ENCODE measurements around the gene MYO16. TPM values are rescaled to one million over a fixed set of nuclear protein-coding genes. Genes with fewer than 3 reads are reported as not detected.

MYO16 gene
- total RNA-seq, 1 donor from 2014 or later = not detected

GRCh38 chr13:109128121-109128520, 498.7 kb downstream of the MYO16 start:
- Mint-ChIP-seq H3K36me3 (ENCODE audit: low read depth) (no peaks in the 10 kb centered on the region), H3K4me3 (no peak overlapping the region), H3K9me3 (no peaks in the 10 kb centered on the region), H3K27me3 (ENCODE audit: insufficient read depth) (no peaks in the 10 kb centered on the region), H3K27ac (no peak overlapping the region), H3K4me1 (ENCODE audit: low read depth) (no peaks in the 10 kb centered on the region)
- intact Hi-C loops (cut with micrococcal nuclease) = no loop called here
- DNase-seq (ENCODE audit: low spot score) = no peak

GRCh38 chr13:109130093-109130835, 500.9 kb downstream of the MYO16 start:
- Mint-ChIP-seq H3K9me3 (no peaks in the 10 kb centered on the region), H3K36me3 (ENCODE audit: low read depth) (no peaks in the 10 kb centered on the region), H3K4me1 (ENCODE audit: low read depth) (no peaks in the 10 kb centered on the region), H3K27me3 (ENCODE audit: insufficient read depth) (peaks cover 6% of the 10 kb centered on the region), H3K4me3 (no peak overlapping the region), H3K27ac (no peak overlapping the region)
- DNase-seq (ENCODE audit: low spot score) = no peak
- intact Hi-C loops (cut with micrococcal nuclease) = no loop called here

- no peak overlapping the region for H3K27ac Mint-ChIP-seq
These were observed 502.4 kb downstream of the MYO16 start for GRCh38 chr13:109131698-109132257.

GRCh38 chr13:109135018-109135417, 505.6 kb downstream of the MYO16 start:
- intact Hi-C loops (cut with micrococcal nuclease) = no loop called here
- H3K9me3 Mint-ChIP-seq = no peaks in the 10 kb centered on the region
- no peak overlapping the region for H3K4me3 Mint-ChIP-seq
- no peak for DNase-seq (ENCODE audit: low spot score)
- no peak overlapping the region for H3K27ac Mint-ChIP-seq
- no peaks in the 10 kb centered on the region for H3K4me1 Mint-ChIP-seq (ENCODE audit: low read depth)
- H3K36me3 Mint-ChIP-seq (ENCODE audit: low read depth) = no peaks in the 10 kb centered on the region
- peaks cover 17% of the 10 kb centered on the region for H3K27me3 Mint-ChIP-seq (ENCODE audit: insufficient read depth)

More at GRCh38 chr13:109131698-109132257, 502.4 kb downstream of the MYO16 start:
- intact Hi-C loops (cut with micrococcal nuclease) = no loop called here
- Mint-ChIP-seq H3K4me3 (no peak overlapping the region), H3K9me3 (no peaks in the 10 kb centered on the region), H3K36me3 (ENCODE audit: low read depth) (no peaks in the 10 kb centered on the region), H3K4me1 (ENCODE audit: low read depth) (no peaks in the 10 kb centered on the region), H3K27me3 (ENCODE audit: insufficient read depth) (peaks cover 6% of the 10 kb centered on the region)
- DNase-seq (ENCODE audit: low spot score) = no peak

- H3K4me1 Mint-ChIP-seq (ENCODE audit: low read depth) = no peaks in the 10 kb centered on the region
- no peaks in the 10 kb centered on the region for H3K36me3 Mint-ChIP-seq (ENCODE audit: low read depth)
- intact Hi-C loops (cut with micrococcal nuclease) = no loop called here
- H3K9me3 Mint-ChIP-seq = no peaks in the 10 kb centered on the region
- no peak for DNase-seq (ENCODE audit: low spot score)
- H3K27ac Mint-ChIP-seq = no peak overlapping the region
- H3K27me3 Mint-ChIP-seq (ENCODE audit: insufficient read depth) = peaks cover 24% of the 10 kb centered on the region
- H3K4me3 Mint-ChIP-seq = no peak overlapping the region
These were observed 507.5 kb downstream of the MYO16 start for GRCh38 chr13:109136873-109137272.

GRCh38 chr13:109139346-109139745, 509.9 kb downstream of the MYO16 start:
- Mint-ChIP-seq H3K4me1 (ENCODE audit: low read depth) (no peaks in the 10 kb centered on the region), H3K9me3 (no peaks in the 10 kb centered on the region), H3K36me3 (ENCODE audit: low read depth) (no peaks in the 10 kb centered on the region), H3K4me3 (no peak overlapping the region), H3K27me3 (ENCODE audit: insufficient read depth) (peaks cover 30% of the 10 kb centered on the region), H3K27ac (no peak overlapping the region)
- DNase-seq (ENCODE audit: low spot score) = no peak
- intact Hi-C loops (cut with micrococcal nuclease) = no loop called here

- no peak for DNase-seq (ENCODE audit: low spot score)
- H3K9me3 Mint-ChIP-seq = no peaks in the 10 kb centered on the region
- intact Hi-C loops (cut with micrococcal nuclease) = loop anchor here (10.0 kb wide), 1 partner anchor 975 kb away; no protein-coding TSS in a partner anchor
- H3K36me3 Mint-ChIP-seq (ENCODE audit: low read depth) = no peaks in the 10 kb centered on the region
- no peak overlapping the region for H3K27ac Mint-ChIP-seq
- H3K4me1 Mint-ChIP-seq (ENCODE audit: low read depth) = no peaks in the 10 kb centered on the region
- H3K27me3 Mint-ChIP-seq (ENCODE audit: insufficient read depth) = peaks cover 25% of the 10 kb centered on the region
- no peak overlapping the region for H3K4me3 Mint-ChIP-seq
These were observed 510.6 kb downstream of the MYO16 start for GRCh38 chr13:109140054-109140453.

- Mint-ChIP-seq H3K27ac (no peak overlapping the region), H3K27me3 (ENCODE audit: insufficient read depth) (peaks cover 25% of the 10 kb centered on the region), H3K36me3 (ENCODE audit: low read depth) (no peaks in the 10 kb centered on the region), H3K9me3 (no peaks in the 10 kb centered on the region), H3K4me3 (no peak overlapping the region), H3K4me1 (ENCODE audit: low read depth) (no peaks in the 10 kb centered on the region)
- DNase-seq (ENCODE audit: low spot score) = no peak
- intact Hi-C loops (cut with micrococcal nuclease) = loop anchor here (10.0 kb wide), 1 partner anchor 974 kb away; no protein-coding TSS in a partner anchor
These were observed 511.3 kb downstream of the MYO16 start for GRCh38 chr13:109140479-109141349.

GRCh38 chr13:109141706-109142105, 512.3 kb downstream of the MYO16 start:
- intact Hi-C loops (cut with micrococcal nuclease) = loop anchor here (10.0 kb wide), 1 partner anchor 973 kb away; no protein-coding TSS in a partner anchor
- DNase-seq (ENCODE audit: low spot score) = no peak
- Mint-ChIP-seq H3K27ac (no peak overlapping the region), H3K9me3 (no peaks in the 10 kb centered on the region), H3K4me3 (no peak overlapping the region), H3K36me3 (ENCODE audit: low read depth) (no peaks in the 10 kb centered on the region), H3K4me1 (ENCODE audit: low read depth) (no peaks in the 10 kb centered on the region), H3K27me3 (ENCODE audit: insufficient read depth) (peaks cover 25% of the 10 kb centered on the region)

GRCh38 chr13:109144693-109145437, 515.5 kb downstream of the MYO16 start:
- Mint-ChIP-seq H3K27me3 (ENCODE audit: insufficient read depth) (peaks cover 18% of the 10 kb centered on the region), H3K4me1 (ENCODE audit: low read depth) (no peaks in the 10 kb centered on the region), H3K4me3 (no peak overlapping the region), H3K27ac (no peak overlapping the region), H3K36me3 (ENCODE audit: low read depth) (no peaks in the 10 kb centered on the region), H3K9me3 (no peaks in the 10 kb centered on the region)
- intact Hi-C loops (cut with micrococcal nuclease) = loop anchor here (1.0 to 10.0 kb wide), 2 partner anchors 646 to 970 kb away; no protein-coding TSS in a partner anchor
- DNase-seq (ENCODE audit: low spot score) = no peak

- no peak for DNase-seq (ENCODE audit: low spot score)
- H3K4me3 Mint-ChIP-seq = no peak overlapping the region
- peaks cover 18% of the 10 kb centered on the region for H3K27me3 Mint-ChIP-seq (ENCODE audit: insufficient read depth)
- no peaks in the 10 kb centered on the region for H3K4me1 Mint-ChIP-seq (ENCODE audit: low read depth)
- no peaks in the 10 kb centered on the region for H3K9me3 Mint-ChIP-seq
- H3K36me3 Mint-ChIP-seq (ENCODE audit: low read depth) = no peaks in the 10 kb centered on the region
- H3K27ac Mint-ChIP-seq = no peak overlapping the region
- intact Hi-C loops (cut with micrococcal nuclease) = loop anchor here (1.0 to 10.0 kb wide), 2 partner anchors 646 to 969 kb away; no protein-coding TSS in a partner anchor
These were observed 516.2 kb downstream of the MYO16 start for GRCh38 chr13:109145631-109146030.

- no peaks in the 10 kb centered on the region for H3K36me3 Mint-ChIP-seq (ENCODE audit: low read depth)
- DNase-seq (ENCODE audit: low spot score) = no peak
- H3K27me3 Mint-ChIP-seq (ENCODE audit: insufficient read depth) = peaks cover 18% of the 10 kb centered on the region
- H3K4me1 Mint-ChIP-seq (ENCODE audit: low read depth) = no peaks in the 10 kb centered on the region
- intact Hi-C loops (cut with micrococcal nuclease) = loop anchor here (10.0 kb wide), 1 partner anchor 968 kb away; no protein-coding TSS in a partner anchor
- H3K9me3 Mint-ChIP-seq = no peaks in the 10 kb centered on the region
- no peak overlapping the region for H3K27ac Mint-ChIP-seq
- H3K4me3 Mint-ChIP-seq = no peak overlapping the region
These were observed 517.0 kb downstream of the MYO16 start for GRCh38 chr13:109146393-109146792.

Data from activated T-helper 1 cell treated with anti-CD3 and anti-CD28 coated beads, Interleukin-12 subunit alpha, Interleukin-12 subunit beta, Interleukin-2, Interleukin-4 antibody, amounts not matched to agents 30 ng/mL and 10 ng/mL and 1 ng/mL, durations not matched to agents 14 hours and 24 hours and 36 hours (primary cell).